CD4-positive, CD25-positive, alpha-beta regulatory T cell (primary cell): ENCODE measurements around the gene OR2AG1. TPM values are rescaled to one million over a fixed set of nuclear protein-coding genes. Genes with fewer than 3 reads are reported as not detected.
A peak's percentile ranks its signal among the peaks of the same experiment; 100 is the strongest.

Source experiments
- ATAC-seq, 2 donors: fragments of 150-1000 bp; cut with Tn5 transposase; one replicate each; pipeline ENCODE4 v1.10.0; 2021; ENCODE audit warnings: low read depth in 2 of 2, moderate number of reproducible peaks in 2 of 2, moderate library complexity in 1 of 2
- DNase-seq, 3 donors: peaks; one replicate each; pipeline versions ENCODE4 v3.0.0 to v3.0.0-alpha.2; 2012 to 2022; ENCODE audit warnings: mixed read lengths in 1 of 3
- H3K27ac ChIP-seq: one replicate; pipeline ENCODE4 v1.7.0; 2013; ENCODE audit warnings: mild to moderate bottlenecking, low read length; ENCODE audit not compliant: insufficient read depth, poor library complexity, severe bottlenecking
- H3K27me3 ChIP-seq: one replicate; pipeline ENCODE4 v1.7.0; 2013; ENCODE audit warnings: low read length; ENCODE audit not compliant: control insufficient read depth, insufficient read depth
- H3K36me3 ChIP-seq: one replicate; pipeline ENCODE4 v1.7.0; 2013; ENCODE audit warnings: mild to moderate bottlenecking, low read length, moderate library complexity; ENCODE audit not compliant: control insufficient read depth, insufficient read depth
- H3K4me1 ChIP-seq: 2 replicates; pipeline ENCODE4 v1.7.0; 2013; ENCODE audit warnings: mild to moderate bottlenecking, low read length; ENCODE audit not compliant: insufficient read depth, control insufficient read depth, poor library complexity, severe bottlenecking
- H3K4me3 ChIP-seq: one replicate; pipeline ENCODE4 v1.7.0; 2013; ENCODE audit warnings: low read depth, mild to moderate bottlenecking, low read length, moderate library complexity
- H3K9me3 ChIP-seq, 2 experiments: 1 replicate in 1 of 2; 2 replicates in 1 of 2; pipeline ENCODE4 v1.7.0; 2013; ENCODE audit warnings: low read length in 2 of 2, mild to moderate bottlenecking in 1 of 2, moderate library complexity in 1 of 2; ENCODE audit not compliant: control insufficient read depth in 2 of 2
- H3K27ac Mint-ChIP-seq, 3 donors: one replicate each; pipeline ENCODE4 v1.8.0; 2020 to 2022; ENCODE audit warnings: mild to moderate bottlenecking in 3 of 3, mixed read lengths in 3 of 3, moderate library complexity in 2 of 3
- H3K27me3 Mint-ChIP-seq: one replicate; pipeline ENCODE4 v1.8.0; 2022; ENCODE audit warnings: mild to moderate bottlenecking, mixed read lengths
- H3K36me3 Mint-ChIP-seq: one replicate; pipeline ENCODE4 v1.8.0; 2020; ENCODE audit warnings: mixed read lengths
- H3K4me1 Mint-ChIP-seq, 4 donors: one replicate each; pipeline ENCODE4 v1.8.0; 2020 to 2022; ENCODE audit warnings: mixed read lengths in 4 of 4, mild to moderate bottlenecking in 1 of 4
- H3K4me3 Mint-ChIP-seq, 4 donors: one replicate each; pipeline ENCODE4 v1.8.0; 2020 to 2022; ENCODE audit warnings: mild to moderate bottlenecking in 4 of 4, mixed read lengths in 4 of 4, moderate library complexity in 3 of 4
- H3K9me3 Mint-ChIP-seq, 7 donors: one replicate each; pipeline ENCODE4 v1.8.0; 2020 to 2022; ENCODE audit warnings: mixed read lengths in 7 of 7, mild to moderate bottlenecking in 3 of 7, moderate library complexity in 2 of 7
- polyA plus RNA-seq, 4 donors: library from polyadenylated mRNA; unstranded; fragments of 300-500 nt; fragmentation: Illumina TruSeq; gene quantifications; one replicate each; pipeline ENCODE4 v1.2.3, GENCODE V29; 2021
- total RNA-seq: library from RNA; stranded (reverse); gene quantifications from one replicate; pipeline ENCODE4 v1.2.3, GENCODE V29; 2022

OR2AG1 gene
- total and polyA plus RNA-seq, 5 donors from 2014 or later, result not detected

- Histone ChIP-seq H3K36me3 (peaks cover 18% of the 10 kb centered on the region), H3K27me3 (no peaks in the 10 kb centered on the region), H3K27ac (peak overlapping the region; percentile 93), H3K4me3 (peak overlapping the region; percentile 99), H3K9me3 (no peaks in the 10 kb centered on the region), H3K4me1 (peaks cover 78% of the 10 kb centered on the region)
- Mint-ChIP-seq H3K36me3 (peaks cover 25% of the 10 kb centered on the region), H3K27ac (peak overlapping the region in 1 of 3 donors; percentile 92), H3K9me3 (no peaks in the 10 kb centered on the region), H3K4me3 (no peak overlapping the region), H3K4me1 (peaks cover 20 to 57% (median 44%) of the 10 kb centered on the region in 4 donors), H3K27me3 (no peaks in the 10 kb centered on the region)
- ATAC-seq (no peak), DNase-seq (no peak)
Observed at GRCh38 chr11:6742260-6742659, 40.6 kb upstream of the OR2AG1 start.

- H3K4me1 ChIP-seq, result peaks cover 66% of the 10 kb centered on the region
- H3K4me1 Mint-ChIP-seq, result peaks cover 12 to 43% (median 30%) of the 10 kb centered on the region in 4 donors
Observed at GRCh38 chr11:6745018-6745417, 37.8 kb upstream of the OR2AG1 start.

GRCh38 chr11:6745465-6746015 lies 37.3 kb upstream of the OR2AG1 start:
- Mint-ChIP-seq H3K36me3 (peaks cover 21% of the 10 kb centered on the region), H3K27ac (no peak overlapping the region), H3K27me3 (no peaks in the 10 kb centered on the region), H3K9me3 (no peaks in the 10 kb centered on the region), H3K4me1 (peaks cover 12 to 41% (median 28%) of the 10 kb centered on the region in 4 donors), H3K4me3 (no peak overlapping the region)
- Histone ChIP-seq H3K27ac (peak overlapping the region; percentile 93), H3K9me3 (no peaks in the 10 kb centered on the region), H3K27me3 (no peaks in the 10 kb centered on the region), H3K4me3 (peak overlapping the region; percentile 99), H3K36me3 (no peaks in the 10 kb centered on the region), H3K4me1 (peaks cover 61% of the 10 kb centered on the region)
- peak in 1 of 2 donors; percentile 52 for ATAC-seq
- peak in 1 of 3 donors; percentile 59 for DNase-seq

More at GRCh38 chr11:6745018-6745417, 37.8 kb upstream of the OR2AG1 start:
- H3K4me3 ChIP-seq, result peak overlapping the region; percentile 99
- peaks cover 21% of the 10 kb centered on the region for H3K36me3 Mint-ChIP-seq
- DNase-seq, result no peak
- no peaks in the 10 kb centered on the region for H3K27me3 ChIP-seq
- peaks cover 3% of the 10 kb centered on the region for H3K36me3 ChIP-seq
- H3K27me3 Mint-ChIP-seq, result no peaks in the 10 kb centered on the region
- H3K9me3 Mint-ChIP-seq, result no peaks in the 10 kb centered on the region
- ATAC-seq, result no peak
- no peaks in the 10 kb centered on the region for H3K9me3 ChIP-seq
- H3K4me3 Mint-ChIP-seq, result no peak overlapping the region
- no peak overlapping the region for H3K27ac Mint-ChIP-seq
- H3K27ac ChIP-seq, result peak overlapping the region; percentile 93

- Histone ChIP-seq H3K27ac (peak overlapping the region; percentile 93), H3K9me3 (no peaks in the 10 kb centered on the region), H3K4me1 (peaks cover 56% of the 10 kb centered on the region), H3K4me3 (peak overlapping the region; percentile 99), H3K36me3 (no peaks in the 10 kb centered on the region), H3K27me3 (no peaks in the 10 kb centered on the region)
- peaks cover 17% of the 10 kb centered on the region for H3K36me3 Mint-ChIP-seq
- peaks cover 8 to 39% (median 25%) of the 10 kb centered on the region in 4 donors for H3K4me1 Mint-ChIP-seq
- H3K4me3 Mint-ChIP-seq, result no peak overlapping the region
- DNase-seq (peak; percentile 33 to 84 (median 59)), ATAC-seq (peak; percentile 86 to 87)
- no peak overlapping the region for H3K27ac Mint-ChIP-seq
- no peaks in the 10 kb centered on the region for H3K27me3 Mint-ChIP-seq
- no peaks in the 10 kb centered on the region for H3K9me3 Mint-ChIP-seq
Observed at GRCh38 chr11:6746086-6746618, 36.7 kb upstream of the OR2AG1 start.

GRCh38 chr11:6746626-6747025 lies 36.2 kb upstream of the OR2AG1 start:
- H3K27me3 Mint-ChIP-seq, result no peaks in the 10 kb centered on the region
- Histone ChIP-seq H3K36me3 (no peaks in the 10 kb centered on the region), H3K4me1 (peaks cover 53% of the 10 kb centered on the region), H3K9me3 (no peaks in the 10 kb centered on the region), H3K4me3 (peak overlapping the region; percentile 99), H3K27ac (peak overlapping the region; percentile 93), H3K27me3 (no peaks in the 10 kb centered on the region)
- H3K27ac Mint-ChIP-seq, result no peak overlapping the region
- no peak for DNase-seq
- H3K36me3 Mint-ChIP-seq, result peaks cover 17% of the 10 kb centered on the region
- H3K9me3 Mint-ChIP-seq, result no peaks in the 10 kb centered on the region
- H3K4me3 Mint-ChIP-seq, result no peak overlapping the region
- peaks cover 8 to 37% (median 24%) of the 10 kb centered on the region in 4 donors for H3K4me1 Mint-ChIP-seq
- peak in 1 of 2 donors; percentile 8 for ATAC-seq

- DNase-seq (no peak), ATAC-seq (no peak)
- H3K36me3 ChIP-seq, result no peaks in the 10 kb centered on the region
- peak overlapping the region; percentile 99 for H3K4me3 ChIP-seq
- H3K27ac Mint-ChIP-seq, result no peak overlapping the region
- H3K36me3 Mint-ChIP-seq, result peaks cover 12% of the 10 kb centered on the region
- H3K27me3 ChIP-seq, result no peaks in the 10 kb centered on the region
- no peaks in the 10 kb centered on the region for H3K27me3 Mint-ChIP-seq
- H3K4me1 Mint-ChIP-seq, result peaks cover 8 to 32% (median 20%) of the 10 kb centered on the region in 4 donors
- H3K9me3 Mint-ChIP-seq, result no peaks in the 10 kb centered on the region
- peak overlapping the region; percentile 93 for H3K27ac ChIP-seq
- H3K4me3 Mint-ChIP-seq, result no peak overlapping the region
- H3K4me1 ChIP-seq, result peaks cover 48% of the 10 kb centered on the region
- no peaks in the 10 kb centered on the region for H3K9me3 ChIP-seq
Observed at GRCh38 chr11:6747097-6747668, 35.6 kb upstream of the OR2AG1 start.

- no peaks in the 10 kb centered on the region for H3K9me3 Mint-ChIP-seq
- ATAC-seq (no peak), DNase-seq (peak; percentile 22 to 44 (median 31))
- no peaks in the 10 kb centered on the region for H3K27me3 ChIP-seq
- H3K4me3 Mint-ChIP-seq, result no peak overlapping the region
- H3K36me3 Mint-ChIP-seq, result no peaks in the 10 kb centered on the region
- peaks cover 10% of the 10 kb centered on the region for H3K27me3 Mint-ChIP-seq
- H3K27ac Mint-ChIP-seq, result no peak overlapping the region
- peaks cover 12 to 15% (median 14%) of the 10 kb centered on the region in 4 donors for H3K4me1 Mint-ChIP-seq
- no peak overlapping the region for H3K4me3 ChIP-seq
- H3K36me3 ChIP-seq, result no peaks in the 10 kb centered on the region
- H3K27ac ChIP-seq, result no peak overlapping the region
- no peaks in the 10 kb centered on the region for H3K9me3 ChIP-seq
- no peaks in the 10 kb centered on the region for H3K4me1 ChIP-seq
Observed at GRCh38 chr11:6755303-6755952, 27.4 kb upstream of the OR2AG1 start.
